Natural killer cell treated with Interleukin-12 subunit alpha and Interleukin-12 subunit beta and Interleukin-15 and Interleukin-18, amount 100 ng/mL, for 72 hours (primary cell): ENCODE results near the gene SELPLG. TPM values are rescaled to one million over a fixed set of nuclear protein-coding genes. Genes with fewer than 3 reads are reported as not detected.
"Not testable (repeated sequence)": the region's sequence is repeated elsewhere in the genome, so short reads cannot be mapped to it uniquely, and the experiment has no call there.

ENCODE experiments used
- ATAC-seq, 2 donors: fragments of 150-1000 bp; cut with Tn5 transposase in 1 of 2; sonication (Bioruptor Pico), chemical (Tn5 transposase) in 1 of 2; 2 replicates each; pipeline ENCODE4 v1.10.0; 2021
- DNase-seq: peaks from one replicate; pipeline ENCODE4 v3.0.0; 2022; ENCODE audit warnings: low spot score
- H3K27ac Mint-ChIP-seq, 2 donors: 1 replicate in 1 of 2; 2 replicates in 1 of 2; pipeline ENCODE4 v1.8.0; 2022; ENCODE audit warnings: mixed read lengths in 2 of 2, mild to moderate bottlenecking in 1 of 2, moderate library complexity in 1 of 2
- H3K27me3 Mint-ChIP-seq, 2 donors: 1 replicate in 1 of 2; 2 replicates in 1 of 2; pipeline ENCODE4 v1.8.0; 2022; ENCODE audit warnings: mixed read lengths in 2 of 2
- H3K36me3 Mint-ChIP-seq: one replicate; pipeline ENCODE4 v1.8.0; 2022; ENCODE audit warnings: mixed read lengths
- H3K4me1 Mint-ChIP-seq, 2 donors: 1 replicate in 1 of 2; 2 replicates in 1 of 2; pipeline ENCODE4 v1.8.0; 2022; ENCODE audit warnings: low read depth in 2 of 2, mixed read lengths in 2 of 2, mild to moderate bottlenecking in 1 of 2
- H3K4me3 Mint-ChIP-seq: one replicate; pipeline ENCODE4 v1.8.0; 2022; ENCODE audit warnings: mixed read lengths
- H3K9me3 Mint-ChIP-seq: 2 replicates; pipeline ENCODE4 v1.8.0; 2022; ENCODE audit warnings: mixed read lengths
- total RNA-seq, 2 donors: library from RNA; stranded (reverse); gene quantifications; one replicate each; pipeline ENCODE4 v1.2.3, GENCODE V29; 2022

The SELPLG gene
- total RNA-seq, 2 donors from 2014 or later: 26.5 to 34.6 TPM

GRCh38 chr12:108627134-108627920, 6.4 kb downstream of the SELPLG start:
- H3K36me3 Mint-ChIP-seq: peaks cover 18% of the 10 kb centered on the region
- H3K27me3 Mint-ChIP-seq: no peaks in the 10 kb centered on the region
- peak overlapping the region; percentile 87 for H3K4me3 Mint-ChIP-seq
- no peak for DNase-seq
- H3K27ac Mint-ChIP-seq: peak overlapping the region; percentile 92 to 100
- H3K4me1 Mint-ChIP-seq: peaks cover 53 to 71% of the 10 kb centered on the region in 2 donors
- H3K9me3 Mint-ChIP-seq: no peaks in the 10 kb centered on the region
- no peak for ATAC-seq

DNA sequence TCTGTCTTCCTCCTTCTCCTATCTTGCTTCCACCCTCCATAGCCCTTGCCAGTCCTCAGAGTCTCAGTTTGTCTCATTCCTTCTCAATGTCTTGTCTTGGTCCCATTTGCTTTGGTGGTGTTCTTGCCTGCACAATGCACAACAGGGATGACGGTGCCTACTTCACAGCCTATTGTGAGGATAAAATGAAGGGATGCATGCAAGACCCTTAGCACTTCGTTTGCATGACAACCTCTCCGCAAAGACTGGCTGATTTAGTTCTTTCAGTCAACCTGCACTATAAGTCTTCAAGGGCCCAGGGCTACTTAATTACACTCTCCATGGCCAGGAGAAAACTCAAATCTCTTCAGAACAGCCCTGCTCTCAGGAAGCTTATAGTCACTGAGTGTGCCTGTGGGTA, 8.5 kb downstream of the SELPLG start:
- Mint-ChIP-seq H3K36me3 (peaks cover 21% of the 10 kb centered on the region), H3K4me3 (peak overlapping the region; percentile 16), H3K4me1 (peaks cover 51 to 69% of the 10 kb centered on the region in 2 donors), H3K27ac (peak overlapping the region; percentile 92 to 100), H3K9me3 (no peaks in the 10 kb centered on the region), H3K27me3 (no peaks in the 10 kb centered on the region)
- DNase-seq (no peak), ATAC-seq (no peak)

GRCh38 chr12:108623577-108623976, 10.1 kb downstream of the SELPLG start:
- Mint-ChIP-seq H3K4me3 (no peak overlapping the region), H3K4me1 (peaks cover 58 to 75% of the 10 kb centered on the region in 2 donors), H3K27ac (peak overlapping the region; percentile 92 to 100), H3K36me3 (peaks cover 21% of the 10 kb centered on the region), H3K27me3 (no peaks in the 10 kb centered on the region), H3K9me3 (no peaks in the 10 kb centered on the region)
- ATAC-seq (no peak), DNase-seq (no peak)

- Mint-ChIP-seq H3K27ac (peak overlapping the region; percentile 92 to 100), H3K36me3 (peaks cover 21% of the 10 kb centered on the region), H3K4me3 (no peak overlapping the region), H3K4me1 (peaks cover 59 to 75% of the 10 kb centered on the region in 2 donors), H3K9me3 (no peaks in the 10 kb centered on the region), H3K27me3 (no peaks in the 10 kb centered on the region)
- no peak for ATAC-seq
- no peak for DNase-seq
These were observed 10.7 kb downstream of the SELPLG start for GRCh38 chr12:108622921-108623514.

GRCh38 chr12:108622421-108622820, 11.3 kb downstream of the SELPLG start:
- peak overlapping the region; percentile 92 to 100 for H3K27ac Mint-ChIP-seq
- peaks cover 21% of the 10 kb centered on the region for H3K36me3 Mint-ChIP-seq
- DNase-seq: peak; percentile 76
- no peaks in the 10 kb centered on the region for H3K27me3 Mint-ChIP-seq
- peaks cover 59 to 77% of the 10 kb centered on the region in 2 donors for H3K4me1 Mint-ChIP-seq
- H3K4me3 Mint-ChIP-seq: peak overlapping the region; percentile 74
- ATAC-seq: peak; percentile 69 to 74
- no peaks in the 10 kb centered on the region for H3K9me3 Mint-ChIP-seq

- Mint-ChIP-seq H3K9me3 (peaks cover 4% of the 10 kb centered on the region), H3K27me3 (no peaks in the 10 kb centered on the region), H3K27ac (peak overlapping the region; percentile 92 to 100), H3K4me3 (peak overlapping the region; percentile 43), H3K4me1 (peaks cover 67 to 83% of the 10 kb centered on the region in 2 donors), H3K36me3 (peaks cover 30% of the 10 kb centered on the region)
- ATAC-seq (no peak), DNase-seq (no peak)
These were observed 12.5 kb downstream of the SELPLG start for GRCh38 chr12:108621161-108621560.

- peaks cover 5% of the 10 kb centered on the region for H3K9me3 Mint-ChIP-seq
- peak overlapping the region; percentile 36 for H3K4me3 Mint-ChIP-seq
- DNase-seq (no peak), ATAC-seq (no peak)
- H3K4me1 Mint-ChIP-seq: peaks cover 68 to 82% of the 10 kb centered on the region in 2 donors
- peak overlapping the region; percentile 92 to 100 for H3K27ac Mint-ChIP-seq
- H3K36me3 Mint-ChIP-seq: peaks cover 31% of the 10 kb centered on the region
- H3K27me3 Mint-ChIP-seq: no peaks in the 10 kb centered on the region
These were observed 13.3 kb downstream of the SELPLG start for GRCh38 chr12:108620236-108620879.

DNA sequence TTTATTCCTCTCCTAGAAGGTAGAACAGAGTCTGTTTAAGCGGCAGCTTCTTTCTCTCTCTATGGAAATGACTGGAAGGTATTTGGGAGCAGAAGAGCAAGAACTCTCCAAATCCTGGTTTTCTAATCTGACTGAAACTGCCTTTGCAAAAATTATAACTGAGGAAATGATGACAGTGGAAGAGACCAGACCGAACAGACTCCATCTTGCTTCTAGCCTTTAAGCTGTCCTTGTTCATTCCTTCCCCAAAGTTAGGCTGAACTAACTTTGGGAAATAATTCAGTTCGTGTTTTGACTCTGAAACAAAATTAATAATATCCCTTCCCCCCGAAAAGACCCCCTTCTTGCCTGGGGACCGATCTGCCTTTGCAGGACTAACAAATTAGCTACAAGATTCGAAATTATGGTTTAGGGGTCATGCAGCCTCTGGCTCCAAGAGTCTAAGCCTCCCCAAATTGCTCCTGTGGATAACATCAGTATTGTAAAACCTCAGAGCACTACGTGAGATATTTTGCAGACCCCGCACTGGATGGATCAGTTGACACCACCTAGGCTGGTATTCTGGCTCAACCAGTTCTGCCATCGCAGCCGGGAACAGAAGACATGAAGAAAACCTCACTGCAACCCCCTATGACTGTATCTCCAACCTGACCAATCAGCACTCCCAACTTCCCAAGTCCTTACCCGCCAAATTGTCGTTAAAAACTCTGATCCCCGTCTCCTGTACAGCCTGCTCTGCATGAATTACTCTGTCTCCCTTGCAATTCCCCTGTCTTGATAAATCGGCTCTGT, 14.1 kb downstream of the SELPLG start:
- Mint-ChIP-seq H3K36me3 (peaks cover 33% of the 10 kb centered on the region), H3K4me3 (peak overlapping the region; percentile 36), H3K27ac (peak overlapping the region; percentile 92 to 100), H3K9me3 (peaks cover 5% of the 10 kb centered on the region), H3K4me1 (peaks cover 69 to 82% of the 10 kb centered on the region in 2 donors), H3K27me3 (no peaks in the 10 kb centered on the region)
- no peak for ATAC-seq
- no peak for DNase-seq

DNA sequence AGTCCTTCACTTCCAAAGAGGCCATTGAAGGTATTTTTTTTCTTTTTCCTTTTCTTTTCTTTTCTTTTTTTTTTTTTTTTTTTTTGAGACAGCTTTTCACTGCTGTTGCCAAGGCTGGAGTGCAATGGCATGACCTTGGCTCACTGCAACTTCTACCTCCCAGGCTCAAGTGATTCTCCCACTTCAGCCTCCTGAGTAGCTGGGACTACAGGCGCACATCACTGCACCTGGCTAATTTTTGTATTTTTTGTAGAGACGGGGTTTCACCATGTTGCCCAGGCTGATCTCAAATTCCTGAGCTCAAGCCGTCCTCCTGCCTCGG, 14.8 kb downstream of the SELPLG start:
- H3K4me1 Mint-ChIP-seq: peaks cover 71 to 84% of the 10 kb centered on the region in 2 donors
- H3K9me3 Mint-ChIP-seq, H3K27me3 Mint-ChIP-seq, DNase-seq, ATAC-seq: not testable (repeated sequence)
- peak overlapping the region; percentile 26 for H3K4me3 Mint-ChIP-seq
- peaks cover 33% of the 10 kb centered on the region for H3K36me3 Mint-ChIP-seq
- H3K27ac Mint-ChIP-seq: peak overlapping the region; percentile 92 to 100

- ATAC-seq: peak; percentile 55 to 58
- peak overlapping the region; percentile 31 for H3K4me3 Mint-ChIP-seq
- peak; percentile 84 for DNase-seq
- no peaks in the 10 kb centered on the region for H3K27me3 Mint-ChIP-seq
- peaks cover 73 to 82% of the 10 kb centered on the region in 2 donors for H3K4me1 Mint-ChIP-seq
- peaks cover 5% of the 10 kb centered on the region for H3K9me3 Mint-ChIP-seq
- peaks cover 29% of the 10 kb centered on the region for H3K36me3 Mint-ChIP-seq
- H3K27ac Mint-ChIP-seq: peak overlapping the region; percentile 92 to 100
These were observed 15.4 kb downstream of the SELPLG start for GRCh38 chr12:108618079-108618952.

DNA sequence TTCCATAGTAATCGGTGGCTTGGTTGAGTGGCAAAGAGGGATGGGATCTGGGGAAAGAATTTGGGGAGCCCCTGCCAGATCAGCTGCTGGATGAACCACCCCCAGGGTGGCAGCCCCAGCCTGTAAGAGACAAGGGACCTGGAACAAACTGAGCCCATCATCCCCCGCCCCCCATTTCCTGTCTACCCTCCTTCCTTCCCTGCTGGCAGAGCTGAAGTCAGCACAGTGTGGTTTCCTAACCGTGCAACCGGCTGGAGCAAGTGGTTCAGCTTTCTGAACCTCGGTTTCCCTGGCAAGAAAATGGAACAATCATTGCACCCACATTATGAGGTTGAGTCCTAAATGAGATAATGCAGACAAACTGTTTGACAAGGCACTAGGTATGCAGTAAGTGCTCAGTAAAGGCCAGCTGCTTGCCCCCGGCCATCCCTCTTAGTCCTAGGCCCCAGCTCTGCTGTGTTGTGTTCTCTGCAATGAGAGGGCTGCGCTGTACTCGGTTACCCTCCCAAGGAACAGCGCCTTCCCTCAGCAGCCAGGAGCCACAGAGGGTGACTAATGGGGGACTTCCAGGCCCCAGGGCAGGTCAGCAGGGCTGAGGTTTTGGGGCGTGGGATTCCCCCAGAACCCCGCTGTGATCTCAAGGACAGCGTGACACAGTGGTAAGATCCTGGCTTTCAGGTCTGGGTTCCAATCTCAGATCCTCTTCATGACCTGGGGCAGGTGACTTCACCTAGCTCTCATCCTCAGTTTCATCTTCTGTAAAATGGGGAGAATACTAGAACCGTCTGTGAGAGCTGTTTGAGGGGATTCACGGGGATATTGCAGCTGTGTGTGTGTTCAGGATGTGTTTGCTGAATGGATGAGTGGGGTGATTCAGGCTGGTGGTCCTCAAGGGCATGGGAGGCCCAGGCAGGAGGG, 16.5 kb downstream of the SELPLG start:
- Mint-ChIP-seq H3K4me1 (peaks cover 73 to 81% of the 10 kb centered on the region in 2 donors), H3K4me3 (peak overlapping the region; percentile 87), H3K27me3 (no peaks in the 10 kb centered on the region), H3K27ac (peak overlapping the region; percentile 92 to 100), H3K36me3 (peaks cover 23% of the 10 kb centered on the region), H3K9me3 (peaks cover 5% of the 10 kb centered on the region)
- DNase-seq (peak; percentile 94), ATAC-seq (peak; percentile 91 to 94)

DNA sequence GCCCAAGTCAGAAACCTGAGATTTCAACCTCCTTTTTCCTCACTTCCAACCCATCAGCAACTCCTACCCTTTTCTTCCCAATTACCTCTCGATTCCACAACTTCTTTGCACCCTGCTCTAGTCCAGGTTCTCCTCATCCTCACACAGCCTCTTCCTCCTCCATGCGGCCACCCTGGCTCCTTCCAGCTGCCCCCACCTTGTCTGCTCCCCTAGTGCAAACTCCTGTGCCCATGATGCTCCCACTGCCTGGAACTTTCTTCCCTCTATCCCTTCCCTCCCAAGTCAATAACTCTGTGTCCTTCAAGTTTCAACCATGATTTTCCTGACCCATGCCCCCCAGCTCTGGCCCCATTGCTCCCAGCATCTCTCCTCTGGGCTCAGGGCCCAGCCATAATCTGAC, 17.3 kb downstream of the SELPLG start:
- H3K36me3 Mint-ChIP-seq: peaks cover 20% of the 10 kb centered on the region
- peak overlapping the region; percentile 92 to 100 for H3K27ac Mint-ChIP-seq
- peaks cover 74 to 81% of the 10 kb centered on the region in 2 donors for H3K4me1 Mint-ChIP-seq
- H3K4me3 Mint-ChIP-seq: peak overlapping the region; percentile 87
- ATAC-seq: no peak
- no peak for DNase-seq
- peaks cover 5% of the 10 kb centered on the region for H3K9me3 Mint-ChIP-seq
- H3K27me3 Mint-ChIP-seq: no peaks in the 10 kb centered on the region
